Measurements from ENCODE around the gene SORBS1. TPM values are rescaled to one million over a fixed set of nuclear protein-coding genes. Genes with fewer than 3 reads are reported as not detected.

The SORBS1 gene
- total RNA-seq, 6 experiments from 2014 or later = 56.4 to 97.9 (median 76.5) TPM

- peak; percentile 57 to 82 (median 72) for ATAC-seq
- intact Hi-C loops (cut with DNase I) = no loop called here
- DNase-seq = peak; percentile 51 to 79 (median 70)
- H3K9me3 ChIP-seq = no peaks in the 10 kb centered on the region
- no peaks in the 10 kb centered on the region for H3K27me3 ChIP-seq
- TF ChIP-seq CTCF (IDR thresholded peaks at IDR 0.05) (no peak), POLR2A (IDR thresholded peaks at IDR 0.05) (peak; percentile 26)
- H3K4me1 ChIP-seq = peaks cover 0 to 69% (median 29%) of the 10 kb centered on the region in 4 donors
- no peak overlapping the region for H3K4me3 ChIP-seq
- WGBS (ENCODE audit: insufficient coverage, low coverage, low lambda C conversion rate, missing lambda C conversion rate) = 20% methylated on average over 10 of the region's 10 CpGs
- H3K36me3 ChIP-seq = no peaks in the 10 kb centered on the region
- peak overlapping the region; percentile 61 to 96 (median 78) for H3K27ac ChIP-seq
Measured at GRCh38 chr10:95501203-95502094, 59.7 kb downstream of the SORBS1 start.

- no peaks in the 10 kb centered on the region for H3K9me3 ChIP-seq
- H3K36me3 ChIP-seq = no peaks in the 10 kb centered on the region
- no peak for ATAC-seq
- H3K4me3 ChIP-seq = no peak overlapping the region
- DNase-seq = no peak
- peak overlapping the region; percentile 61 to 96 (median 78) for H3K27ac ChIP-seq
- no peak for TF ChIP-seq POLR2A (IDR thresholded peaks at IDR 0.05)
- TF ChIP-seq CTCF (IDR thresholded peaks at IDR 0.05) = no peak
- WGBS (ENCODE audit: insufficient coverage, low coverage, low lambda C conversion rate, missing lambda C conversion rate) = 84% methylated on average over 7 of the region's 7 CpGs
- no peaks in the 10 kb centered on the region for H3K27me3 ChIP-seq
- H3K4me1 ChIP-seq = peaks cover 0 to 61% (median 25%) of the 10 kb centered on the region in 4 donors
- intact Hi-C loops (cut with DNase I) = no loop called here
Measured at GRCh38 chr10:95500649-95501048, 60.5 kb downstream of the SORBS1 start.

GRCh38 chr10:95500097-95500496 lies 61.1 kb downstream of the SORBS1 start:
- peak in 1 of 4 donors; percentile 3 for ATAC-seq
- H3K27me3 ChIP-seq = no peaks in the 10 kb centered on the region
- H3K4me1 ChIP-seq = peaks cover 0 to 61% (median 25%) of the 10 kb centered on the region in 4 donors
- WGBS (ENCODE audit: insufficient coverage, low coverage, low lambda C conversion rate, missing lambda C conversion rate) = 72% methylated on average over 4 of the region's 4 CpGs
- H3K27ac ChIP-seq = peak overlapping the region; percentile 46 to 96 (median 78)
- no peak for TF ChIP-seq POLR2A (IDR thresholded peaks at IDR 0.05)
- no peak for TF ChIP-seq CTCF (IDR thresholded peaks at IDR 0.05)
- no peaks in the 10 kb centered on the region for H3K36me3 ChIP-seq
- intact Hi-C loops (cut with DNase I) = no loop called here
- H3K4me3 ChIP-seq = no peak overlapping the region
- DNase-seq = no peak
- no peaks in the 10 kb centered on the region for H3K9me3 ChIP-seq

- TF ChIP-seq POLR2A (IDR thresholded peaks at IDR 0.05) (no peak), CTCF (IDR thresholded peaks at IDR 0.05) (no peak)
- Histone ChIP-seq H3K4me1 (peaks cover 0 to 61% (median 25%) of the 10 kb centered on the region in 4 donors), H3K27ac (peak overlapping the region; percentile 46 to 96 (median 78)), H3K4me3 (no peak overlapping the region), H3K27me3 (no peaks in the 10 kb centered on the region), H3K9me3 (no peaks in the 10 kb centered on the region), H3K36me3 (no peaks in the 10 kb centered on the region)
- DNase-seq (no peak), ATAC-seq (peak; percentile 8 to 49 (median 30))
- intact Hi-C loops (cut with DNase I) = loop anchor here in 1 of 2 donors (10.0 kb wide), 1 partner anchor 55 kb away; no protein-coding TSS in a partner anchor
- WGBS (ENCODE audit: insufficient coverage, low coverage, low lambda C conversion rate, missing lambda C conversion rate) = 34% methylated on average over 6 of the region's 6 CpGs
Measured at GRCh38 chr10:95499482-95499989, 61.6 kb downstream of the SORBS1 start.
